Measurements from ENCODE around the gene NBAS. TPM values are rescaled to one million over a fixed set of nuclear protein-coding genes. Genes with fewer than 3 reads are reported as not detected.
"Not testable (repeated sequence)": the region's sequence is repeated elsewhere in the genome, so short reads cannot be mapped to it uniquely, and the experiment has no call there.

Gene NBAS
- total RNA-seq, 1 donor from 2014 or later, result 60.2 TPM

- DNase-seq (ENCODE audit: missing footprints) (no peak), ATAC-seq (peak; percentile 84)
- intact Hi-C loops (cut with DNase I), result no loop called here
Measured at GRCh38 chr2:15448250-15448839, 112.8 kb downstream of the NBAS start.

- intact Hi-C loops (cut with DNase I), result no loop called here
- DNase-seq (ENCODE audit: missing footprints) (no peak), ATAC-seq (no peak)
Measured at GRCh38 chr2:15447381-15447780, 113.8 kb downstream of the NBAS start.

GRCh38 chr2:15446961-15447360, 114.2 kb downstream of the NBAS start:
- ATAC-seq, result no peak
- intact Hi-C loops (cut with DNase I), result no loop called here

GRCh38 chr2:15445891-15446562, 115.1 kb downstream of the NBAS start:
- intact Hi-C loops (cut with DNase I), result no loop called here
- no peak for ATAC-seq
- no peak for DNase-seq (ENCODE audit: missing footprints)

More at GRCh38 chr2:15446961-15447360, 114.2 kb downstream of the NBAS start:
- DNase-seq (ENCODE audit: missing footprints), result no peak

- intact Hi-C loops (cut with DNase I); ATAC-seq; DNase-seq (ENCODE audit: missing footprints): not testable (repeated sequence)
Measured at GRCh38 chr2:15439768-15440524, 121.2 kb downstream of the NBAS start.

GRCh38 chr2:15439366-15439765, 121.8 kb downstream of the NBAS start:
- DNase-seq (ENCODE audit: missing footprints); ATAC-seq; intact Hi-C loops (cut with DNase I): not testable (repeated sequence)

- no peak for DNase-seq (ENCODE audit: missing footprints)
- ATAC-seq, result no peak
- intact Hi-C loops (cut with DNase I), result no loop called here
Measured at GRCh38 chr2:15436195-15436594, 124.9 kb downstream of the NBAS start.

GRCh38 chr2:15435474-15435873, 125.7 kb downstream of the NBAS start:
- DNase-seq (ENCODE audit: missing footprints), result no peak
- no peak for ATAC-seq
- intact Hi-C loops (cut with DNase I), result no loop called here

GRCh38 chr2:15432642-15433256, 128.4 kb downstream of the NBAS start:
- DNase-seq (ENCODE audit: missing footprints), result no peak
- intact Hi-C loops (cut with DNase I), result no loop called here
- no peak for ATAC-seq

GRCh38 chr2:15429032-15429431, 132.1 kb downstream of the NBAS start:
- DNase-seq (ENCODE audit: missing footprints) (no peak), ATAC-seq (no peak)
- intact Hi-C loops (cut with DNase I), result no loop called here

GRCh38 chr2:15427987-15428386, 133.1 kb downstream of the NBAS start:
- DNase-seq (ENCODE audit: missing footprints) (no peak), ATAC-seq (no peak)
- intact Hi-C loops (cut with DNase I), result no loop called here

GRCh38 chr2:15426606-15427005, 134.5 kb downstream of the NBAS start:
- no peak for DNase-seq (ENCODE audit: missing footprints)
- ATAC-seq, result no peak
- intact Hi-C loops (cut with DNase I), result no loop called here

GRCh38 chr2:15425712-15426111, 135.4 kb downstream of the NBAS start:
- intact Hi-C loops (cut with DNase I), result no loop called here
- ATAC-seq (no peak), DNase-seq (ENCODE audit: missing footprints) (no peak)

- intact Hi-C loops (cut with DNase I), result no loop called here
- no peak for ATAC-seq
- no peak for DNase-seq (ENCODE audit: missing footprints)
Measured at GRCh38 chr2:15421753-15422152, 139.4 kb downstream of the NBAS start.

- no peak for ATAC-seq
Measured at GRCh38 chr2:15415748-15416147, 145.4 kb downstream of the NBAS start.

GRCh38 chr2:15412779-15413178, 148.4 kb downstream of the NBAS start:
- intact Hi-C loops (cut with DNase I), result no loop called here
- peak; percentile 39 for ATAC-seq
- DNase-seq (ENCODE audit: missing footprints), result no peak

More at GRCh38 chr2:15415748-15416147, 145.4 kb downstream of the NBAS start:
- intact Hi-C loops (cut with DNase I), result no loop called here
- DNase-seq (ENCODE audit: missing footprints), result no peak

- intact Hi-C loops (cut with DNase I), result no loop called here
- no peak for DNase-seq (ENCODE audit: missing footprints)
- no peak for ATAC-seq
Measured at GRCh38 chr2:15412309-15412708, 148.8 kb downstream of the NBAS start.

- no peak for DNase-seq (ENCODE audit: missing footprints)
- no peak for ATAC-seq
- intact Hi-C loops (cut with DNase I), result no loop called here
Measured at GRCh38 chr2:15410884-15411283, 150.2 kb downstream of the NBAS start.

- ATAC-seq (no peak), DNase-seq (ENCODE audit: missing footprints) (no peak)
- intact Hi-C loops (cut with DNase I), result no loop called here
Measured at GRCh38 chr2:15408759-15409158, 152.4 kb downstream of the NBAS start.

GRCh38 chr2:15407666-15408065, 153.5 kb downstream of the NBAS start:
- no peak for ATAC-seq
- intact Hi-C loops (cut with DNase I), result no loop called here
- no peak for DNase-seq (ENCODE audit: missing footprints)

Data from Right ventricle myocardium inferior (tissue), 1 donor.